K562 (cell line): Measurements from ENCODE around the gene CH25H. TPM values are rescaled to one million over a fixed set of nuclear protein-coding genes. Genes with fewer than 3 reads are reported as not detected.

Source experiments
- ARID4B ChIP-seq: sonication (generic); formaldehyde crosslinking; IDR thresholded peaks from 2 replicates; pipeline ENCODE4 v1.8.0; 2022; ENCODE audit warnings: mild to moderate bottlenecking, missing genetic modification reagents
- CBX5 ChIP-seq: IDR thresholded peaks from 2 replicates; pipeline ENCODE4 v1.6.1; 2014; ENCODE audit warnings: low read depth, borderline replicate concordance
- GTF2A2 ChIP-seq: IDR thresholded peaks from 2 replicates; pipeline ENCODE4 v1.6.1; 2016; ENCODE audit warnings: mild to moderate bottlenecking, missing genetic modification characterization, missing compliant biosample characterization
- PML ChIP-seq: IDR thresholded peaks from 2 replicates; pipeline ENCODE4 v1.6.1; 2012; ENCODE audit warnings: low read length, inconsistent platforms
- ZNF146 ChIP-seq: IDR thresholded peaks from one replicate; pipeline ENCODE4 v1.6.1; 2018; ENCODE audit warnings: missing compliant biosample characterization; ENCODE audit not compliant: unreplicated experiment
- ZNF174 ChIP-seq: fragments of 250-450 bp; sonication (Bioruptor Pico); IDR thresholded peaks from 2 replicates; pipeline ENCODE4 v1.4.0; 2020; ENCODE audit warnings: mild to moderate bottlenecking
- ZNF217 ChIP-seq: sonication (generic); formaldehyde crosslinking; IDR thresholded peaks from 2 replicates; pipeline ENCODE4 v1.8.0; 2022; ENCODE audit warnings: mild to moderate bottlenecking, missing genetic modification reagents
- ZNF695 ChIP-seq: fragments of 450-650 bp; formaldehyde crosslinking; IDR thresholded peaks from 2 replicates; pipeline ENCODE4 v1.4.0; 2020; ENCODE audit warnings: mild to moderate bottlenecking, moderate library complexity
- ZZZ3 ChIP-seq: fragments of 450-650 bp; IDR thresholded peaks from 2 replicates; pipeline ENCODE4 v1.6.1; 2016; ENCODE audit warnings: antibody characterized with exemption, mild to moderate bottlenecking, moderate library complexity
- polyA plus RNA-seq, 8 experiments: library from polyadenylated mRNA; depleted of rRNA in 4 of 8; stranded (reverse) in 5 of 8; unstranded in 3 of 8; fragments of >200 nt; fragmentation: Nextera tagmentation in 2 of 8; fragmentation: Illumina TruSeq in 1 of 8; extraction: Ambion mirVana in 2 of 8; extraction: Trizol in 1 of 8; gene quantifications; 2 replicates each; pipeline versions ENCODE4 v1.2.1 to v1.2.3, GENCODE V29; 2011 to 2014; ENCODE audit warnings: inconsistent platforms in 1 of 8, missing spikeins in 1 of 8
- total RNA-seq, 7 experiments: library from RNA; depleted of rRNA in 6 of 7; stranded (reverse); fragments of >200 nt in 6 of 7; fragmentation: Illumina TruSeq in 2 of 7; extraction: Trizol in 2 of 7; gene quantifications; 2 replicates each; pipeline versions ENCODE4 v1.2.1 to v1.2.3, GENCODE V29; 2011 to 2021; ENCODE audit warnings: low replicate concordance in 1 of 7
- TF ChIP-seq, protein P1 (sequence below): fragments of 250-450 bp; sonication (Bioruptor Pico); IDR thresholded peaks from 2 replicates; pipeline ENCODE4 v1.8.0; 2022; ENCODE audit warnings: inconsistent platforms, mild to moderate bottlenecking, moderate library complexity, borderline replicate concordance
- TF ChIP-seq, protein P2 (sequence below): fragments of 450-650 bp; formaldehyde crosslinking; IDR thresholded peaks from 2 replicates; pipeline ENCODE4 v1.4.0; 2022; ENCODE audit warnings: missing genetic modification characterization

Gene CH25H
- total and polyA plus RNA-seq, 9 of the 15 experiments (the other 6 are each of a cell fraction or from before 2014, with no cell fraction given): not detected

GRCh38 chr10:89164080-89164479, 43.0 kb downstream of the CH25H start (continued):
- TF ChIP-seq PML: no peak
- TF ChIP-seq ZNF174 (CRISPR knock-in tag): no peak
- no peak for TF ChIP-seq ARID4B
- TF ChIP-seq, protein P1, sequence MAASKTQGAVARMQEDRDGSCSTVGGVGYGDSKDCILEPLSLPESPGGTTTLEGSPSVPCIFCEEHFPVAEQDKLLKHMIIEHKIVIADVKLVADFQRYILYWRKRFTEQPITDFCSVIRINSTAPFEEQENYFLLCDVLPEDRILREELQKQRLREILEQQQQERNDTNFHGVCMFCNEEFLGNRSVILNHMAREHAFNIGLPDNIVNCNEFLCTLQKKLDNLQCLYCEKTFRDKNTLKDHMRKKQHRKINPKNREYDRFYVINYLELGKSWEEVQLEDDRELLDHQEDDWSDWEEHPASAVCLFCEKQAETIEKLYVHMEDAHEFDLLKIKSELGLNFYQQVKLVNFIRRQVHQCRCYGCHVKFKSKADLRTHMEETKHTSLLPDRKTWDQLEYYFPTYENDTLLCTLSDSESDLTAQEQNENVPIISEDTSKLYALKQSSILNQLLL (CRISPR knock-in tag): no peak
- no peak for TF ChIP-seq ZNF217
- no peak for TF ChIP-seq ZZZ3
- no peak for TF ChIP-seq CBX5
- TF ChIP-seq ZNF695 (CRISPR knock-in tag): no peak
- no peak for TF ChIP-seq ZNF146 (CRISPR knock-in tag)
- TF ChIP-seq, protein P2, sequence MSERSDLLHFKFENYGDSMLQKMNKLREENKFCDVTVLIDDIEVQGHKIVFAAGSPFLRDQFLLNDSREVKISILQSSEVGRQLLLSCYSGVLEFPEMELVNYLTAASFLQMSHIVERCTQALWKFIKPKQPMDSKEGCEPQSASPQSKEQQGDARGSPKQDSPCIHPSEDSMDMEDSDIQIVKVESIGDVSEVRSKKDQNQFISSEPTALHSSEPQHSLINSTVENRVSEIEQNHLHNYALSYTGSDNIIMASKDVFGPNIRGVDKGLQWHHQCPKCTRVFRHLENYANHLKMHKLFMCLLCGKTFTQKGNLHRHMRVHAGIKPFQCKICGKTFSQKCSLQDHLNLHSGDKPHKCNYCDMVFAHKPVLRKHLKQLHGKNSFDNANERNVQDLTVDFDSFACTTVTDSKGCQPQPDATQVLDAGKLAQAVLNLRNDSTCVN (CRISPR knock-in tag): no peak
- no peak for TF ChIP-seq GTF2A2 (tag)
